Stimulated activated CD4-positive, alpha-beta T cell treated with anti-CD3 and anti-CD28 coated beads, Interleukin-4, amount 100 ng/mL, for 24 hours (primary cell): ENCODE results near the gene DNAJC4.
"Not testable (repeated sequence)": the region's sequence is repeated elsewhere in the genome, so short reads cannot be mapped to it uniquely, and the experiment has no call there.

Experiments
- DNase-seq: peaks from one replicate; pipeline ENCODE4 v3.0.0-alpha.2; 2020

DNAJC4 gene

DNA sequence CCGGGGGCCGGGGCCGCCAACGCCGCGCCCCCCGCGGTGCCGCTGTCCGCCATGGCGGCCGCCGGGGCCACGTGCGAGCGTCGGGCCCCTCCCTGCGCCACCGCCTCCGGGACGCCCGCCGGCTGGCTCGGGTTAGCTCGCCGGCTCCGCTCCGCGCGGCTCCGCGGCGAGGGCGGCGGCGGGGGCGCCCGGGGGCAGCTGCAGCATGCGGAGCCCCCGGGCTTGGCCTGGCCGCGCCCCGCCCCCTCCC lies 16.2 kb downstream of the DNAJC4 start:
- not testable (repeated sequence) for DNase-seq

DNA sequence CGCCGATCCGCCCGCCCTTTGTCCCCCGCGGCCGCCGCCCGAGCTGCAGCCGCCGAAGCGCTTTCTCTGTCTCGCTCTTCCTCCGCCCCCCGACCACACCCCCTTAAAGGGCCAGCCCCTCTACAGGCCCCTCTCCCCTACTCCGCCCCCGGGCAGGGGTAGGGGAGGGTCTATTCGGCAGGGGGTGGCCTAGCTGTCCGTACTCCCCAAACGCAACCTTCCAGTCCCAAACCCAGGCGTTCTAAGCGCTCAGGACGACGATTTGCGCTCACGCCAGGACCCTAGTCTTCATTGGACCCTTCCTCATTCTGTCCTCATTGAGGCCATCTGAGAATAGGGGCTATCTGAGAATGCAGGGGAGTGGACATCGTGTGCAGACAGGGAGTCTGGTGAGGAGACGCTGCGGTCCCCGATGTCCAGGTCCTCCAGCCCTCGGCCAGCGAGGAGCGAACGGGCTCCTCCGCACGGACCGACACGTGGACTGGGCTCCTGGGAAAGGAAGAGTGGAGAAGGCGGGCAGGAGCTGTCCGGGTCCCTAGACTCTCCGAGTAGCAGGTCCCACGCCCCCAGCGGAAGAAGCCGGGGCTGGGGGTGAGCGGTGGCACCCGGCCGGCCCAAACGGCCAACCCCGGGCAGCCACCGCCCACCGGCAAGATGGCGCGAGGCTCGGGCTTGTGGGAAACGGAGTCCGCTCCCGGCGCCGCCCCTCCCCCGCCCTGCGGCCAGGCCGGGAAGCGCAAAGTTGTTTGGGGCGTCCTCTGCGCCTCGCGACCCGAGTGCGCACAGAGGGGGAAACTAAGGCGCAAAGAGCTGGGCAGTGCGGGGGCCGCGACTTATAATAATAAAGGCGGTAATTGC lies 16.8 kb downstream of the DNAJC4 start, which contains the start of gene PPP1R14B:
Gene PPP1R14B, minus strand, starts transcription at position 73 of the 858 bp plus-strand sequence. CDS start 270 bp downstream, outside the sequence.
- peak; percentile 85 for DNase-seq

DNA sequence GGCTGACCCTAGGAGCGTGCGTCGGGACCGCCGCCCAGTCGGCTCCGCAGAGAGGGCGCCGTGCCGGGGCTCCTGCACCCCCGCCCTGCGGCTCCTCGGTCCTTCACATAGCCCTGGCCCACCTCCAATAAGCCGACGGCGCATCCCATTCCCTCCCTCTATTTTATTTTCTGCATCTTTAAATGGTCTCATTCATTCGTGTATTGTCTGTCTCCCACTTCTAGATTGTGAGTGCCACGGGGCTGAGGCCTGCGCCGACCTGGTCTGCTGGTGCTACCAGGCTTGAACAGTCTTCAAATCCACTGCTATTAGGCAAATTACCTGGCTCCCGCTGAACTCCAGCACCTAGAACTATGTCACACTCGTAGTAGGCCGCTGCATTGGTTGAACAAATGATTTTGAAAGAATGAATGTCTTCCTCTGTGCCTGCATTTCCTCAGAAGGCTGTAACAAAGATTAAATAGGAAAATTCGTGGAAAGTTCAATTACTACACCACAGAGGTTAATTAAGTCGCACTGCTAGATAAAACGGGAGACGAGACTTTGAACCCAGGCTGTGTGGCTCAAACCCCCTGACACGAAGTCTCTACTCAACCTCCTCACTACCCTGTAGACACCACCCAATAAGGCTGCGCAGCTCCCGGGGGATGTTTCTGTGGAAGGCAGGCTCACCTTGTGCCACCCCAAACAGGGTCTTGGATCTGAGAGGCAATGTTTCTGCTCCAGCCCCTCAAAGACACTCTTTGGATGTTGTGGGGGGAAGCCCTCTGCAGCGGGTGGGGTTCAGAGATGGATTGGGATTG lies 17.6 kb downstream of the DNAJC4 start:
- DNase-seq = no peak

DNA sequence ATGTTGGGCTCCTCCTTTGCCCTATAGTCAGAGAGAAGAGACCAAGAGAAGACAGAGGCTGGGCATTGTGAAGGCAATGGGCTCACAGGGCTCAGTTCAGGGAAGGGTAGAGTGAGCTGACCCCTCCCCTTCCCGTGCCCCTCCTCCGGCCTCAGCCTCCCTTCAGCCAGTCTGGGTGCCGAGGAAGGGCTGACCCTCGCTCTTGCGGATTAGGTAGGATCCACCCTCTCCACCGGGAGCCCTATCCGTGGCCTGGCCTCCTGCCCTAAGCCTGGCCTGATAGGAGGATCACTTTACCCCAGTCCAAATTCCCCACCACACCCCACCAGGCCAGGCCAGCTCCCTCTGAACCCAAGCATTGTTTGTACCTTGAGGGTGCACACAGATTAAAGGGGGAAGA lies 18.2 kb downstream of the DNAJC4 start:
- no peak for DNase-seq

DNA sequence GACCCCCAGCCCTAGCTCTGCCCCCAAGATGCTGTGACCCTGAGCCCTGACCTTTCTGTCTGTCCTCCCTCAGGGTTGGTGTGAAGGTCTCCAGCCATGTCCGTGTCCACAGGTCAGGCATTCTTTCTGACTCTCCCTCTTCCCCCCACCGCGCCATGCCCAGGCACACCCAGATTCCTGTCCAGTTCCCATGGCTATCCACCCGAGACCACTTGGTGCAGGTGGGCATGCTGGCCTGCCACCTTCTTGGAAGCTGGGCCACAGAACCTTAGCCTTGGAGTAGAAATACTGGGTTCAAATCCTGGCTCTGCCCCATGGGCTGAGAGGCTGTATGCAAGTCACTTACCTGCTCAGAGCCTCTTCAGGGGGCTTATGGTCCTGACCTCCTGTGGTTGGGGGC lies 18.7 kb downstream of the DNAJC4 start:
- DNase-seq = no peak

DNA sequence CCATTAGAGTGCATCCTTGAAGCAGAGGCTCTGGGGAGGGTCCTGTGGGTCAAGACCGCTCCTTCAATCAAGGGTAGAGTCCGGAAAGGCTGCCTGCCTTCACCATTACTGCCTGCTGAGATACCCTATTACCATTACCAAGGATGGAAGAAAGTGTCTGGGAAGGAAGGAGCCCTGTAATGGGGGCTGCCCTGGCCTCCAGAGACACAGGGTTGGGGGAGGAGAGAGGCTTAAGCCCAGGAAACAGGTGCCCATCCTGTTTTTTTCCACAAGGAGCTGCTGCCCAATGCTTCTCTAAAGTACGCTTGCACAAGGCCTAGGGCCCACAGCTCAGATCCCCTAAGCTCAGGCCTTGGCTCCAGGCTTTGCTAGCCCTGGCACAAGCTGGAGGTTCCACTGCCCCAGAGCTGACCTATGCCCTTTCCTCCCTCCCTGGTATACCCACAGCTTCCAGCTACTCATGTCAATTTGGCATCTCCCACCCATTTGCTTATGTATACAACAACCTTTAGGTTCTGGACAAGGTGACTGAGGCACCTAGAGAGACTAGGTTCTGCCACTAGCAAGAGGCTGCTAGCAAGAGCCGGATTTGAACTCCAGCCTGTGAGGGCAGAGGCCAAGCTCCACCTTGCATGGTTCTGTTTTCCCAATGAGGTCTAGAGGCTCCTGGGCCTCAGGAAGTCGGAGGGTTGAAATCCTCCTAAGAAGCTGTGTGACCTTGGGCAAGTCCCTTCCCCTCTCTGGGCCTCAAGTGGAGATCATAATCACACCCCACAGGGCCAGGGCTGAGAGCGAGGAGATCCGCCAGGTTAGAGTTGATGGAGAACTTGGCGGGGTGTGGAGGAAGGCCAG lies 19.4 kb downstream of the DNAJC4 start:
- DNase-seq = no peak

DNA sequence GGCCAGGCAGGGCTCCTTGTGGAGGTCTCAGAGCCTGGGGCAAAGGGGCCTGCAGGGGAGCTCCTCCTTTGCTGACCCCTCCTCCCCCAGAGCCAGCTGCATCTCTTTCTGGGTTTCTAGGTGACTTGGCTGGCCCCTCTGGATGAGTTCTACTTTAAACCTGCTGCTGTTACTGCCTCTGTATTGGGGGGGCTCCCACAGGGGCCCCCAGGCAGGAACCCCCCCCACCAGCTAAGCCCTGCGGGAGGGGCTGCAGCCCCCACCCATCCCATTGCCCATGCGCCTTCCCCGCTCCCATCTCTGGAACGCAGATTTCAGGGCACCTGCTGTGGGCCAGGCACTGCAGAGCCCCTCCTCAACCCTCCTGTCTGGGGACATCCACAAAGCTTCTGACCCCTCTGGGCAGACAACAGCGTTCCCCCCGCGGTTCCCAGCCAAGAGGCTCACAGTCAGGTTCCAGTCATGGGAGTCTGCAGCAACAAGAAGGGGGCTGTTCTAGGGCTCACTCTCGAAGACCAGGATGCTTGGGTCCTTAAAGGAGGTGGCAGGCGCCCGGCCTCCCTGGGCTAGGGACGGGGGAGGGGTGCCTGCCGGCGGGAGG lies 20.2 kb downstream of the DNAJC4 start:
- DNase-seq = no peak

GRCh38 chr11:64251016-64251752 lies 20.8 kb downstream of the DNAJC4 start, which contains the start of gene PLCB3:
Gene PLCB3, plus strand, starts transcription at chr11:64251530. Its CDS starts 120 bp downstream, at chr11:64251650.
- DNase-seq = peak; percentile 62

DNA sequence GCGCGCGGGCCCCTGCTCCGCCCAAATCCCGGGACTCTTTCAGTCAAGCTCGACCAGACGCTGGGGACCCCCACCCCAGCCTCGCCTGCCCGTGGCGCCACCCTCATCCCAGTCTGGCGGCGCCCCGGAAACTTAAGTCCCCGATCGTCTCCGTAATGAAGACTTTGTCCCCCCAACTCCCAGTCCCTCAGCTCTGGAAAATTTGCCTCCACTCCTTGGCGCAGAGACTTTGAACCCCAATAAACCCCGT lies 21.3 kb downstream of the DNAJC4 start:
- no peak for DNase-seq

DNA sequence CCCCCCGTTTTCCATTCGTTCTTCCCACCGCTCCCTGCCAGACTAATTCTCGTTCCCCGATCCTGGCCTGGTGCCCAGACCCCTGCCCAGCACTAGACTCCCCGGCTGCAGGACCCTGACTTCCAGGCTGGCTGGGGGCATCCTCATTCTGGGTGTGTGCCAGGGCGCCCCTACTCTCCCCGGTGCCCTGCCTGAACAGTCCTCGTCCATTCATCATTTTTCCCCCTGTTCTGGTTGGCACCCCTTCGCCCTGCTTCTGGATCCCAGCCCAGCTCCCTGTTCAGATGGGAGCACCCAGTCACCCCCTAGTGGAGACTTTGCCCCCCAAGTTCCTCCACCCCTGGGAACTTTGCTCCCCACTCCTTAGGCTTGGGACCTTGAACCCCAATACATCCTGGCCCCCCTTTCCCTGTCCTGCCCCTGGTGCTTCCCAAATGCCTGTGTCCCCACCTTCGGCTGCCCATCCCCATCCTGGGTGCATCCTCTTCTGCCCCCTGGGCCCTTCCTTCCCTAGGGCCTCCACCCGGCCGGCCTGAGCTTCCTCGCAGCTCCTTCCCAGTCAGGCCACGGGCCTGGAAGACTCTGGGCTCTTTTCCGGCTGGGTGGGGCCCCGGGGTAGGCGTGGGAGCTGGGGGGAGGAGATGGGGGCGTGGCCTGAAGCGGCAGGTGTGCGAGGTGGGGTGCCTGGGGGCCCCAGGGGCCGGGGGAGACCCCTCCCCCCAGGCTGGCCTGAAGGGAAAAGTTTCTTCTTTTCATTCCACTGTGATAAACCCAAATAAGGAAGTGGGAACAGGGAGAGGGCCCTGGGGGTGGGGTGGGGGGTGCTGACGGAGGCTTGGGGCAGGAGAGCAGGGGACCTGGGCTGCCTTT lies 21.9 kb downstream of the DNAJC4 start:
- DNase-seq = no peak

DNA sequence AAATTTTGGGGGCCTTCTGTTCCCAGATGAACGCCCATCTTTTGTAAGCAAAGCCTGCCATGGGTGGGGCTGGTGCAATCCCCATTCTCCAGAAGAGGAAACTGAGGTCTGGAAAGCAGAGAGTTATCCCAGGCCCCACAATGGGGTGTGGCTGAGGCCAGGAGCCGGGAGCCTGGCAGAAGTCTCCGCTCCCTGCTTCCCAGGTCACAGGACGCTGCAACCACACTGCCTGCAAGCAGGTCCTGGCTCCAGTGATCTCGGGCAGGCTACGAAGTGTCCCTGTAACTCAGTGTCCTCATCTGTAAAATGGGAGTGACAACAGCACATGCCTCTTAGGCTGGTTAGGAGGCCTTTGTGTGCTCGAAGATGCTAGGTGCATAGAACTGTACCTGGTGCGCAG lies 22.7 kb downstream of the DNAJC4 start:
- DNase-seq = no peak

DNA sequence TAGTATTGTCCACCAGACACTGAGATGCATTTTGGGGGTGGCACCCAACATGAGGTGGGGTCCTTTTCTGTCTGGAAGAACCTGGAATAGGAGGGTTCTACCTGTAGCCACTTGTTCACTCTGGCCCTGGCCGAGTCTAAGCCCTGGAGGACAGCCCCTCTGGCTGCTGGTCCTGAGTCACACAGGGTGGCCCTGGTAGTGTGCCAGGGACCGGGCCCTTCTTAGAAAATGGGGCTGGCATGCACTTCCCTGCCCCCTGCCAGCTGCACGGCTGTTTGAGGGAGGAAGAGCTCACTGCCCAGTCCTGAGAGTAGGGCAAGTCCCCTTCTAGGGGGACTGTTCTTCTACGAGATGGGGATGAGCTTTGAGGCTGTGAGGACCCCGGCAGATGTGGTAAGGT lies 23.1 kb downstream of the DNAJC4 start:
- DNase-seq = no peak

DNA sequence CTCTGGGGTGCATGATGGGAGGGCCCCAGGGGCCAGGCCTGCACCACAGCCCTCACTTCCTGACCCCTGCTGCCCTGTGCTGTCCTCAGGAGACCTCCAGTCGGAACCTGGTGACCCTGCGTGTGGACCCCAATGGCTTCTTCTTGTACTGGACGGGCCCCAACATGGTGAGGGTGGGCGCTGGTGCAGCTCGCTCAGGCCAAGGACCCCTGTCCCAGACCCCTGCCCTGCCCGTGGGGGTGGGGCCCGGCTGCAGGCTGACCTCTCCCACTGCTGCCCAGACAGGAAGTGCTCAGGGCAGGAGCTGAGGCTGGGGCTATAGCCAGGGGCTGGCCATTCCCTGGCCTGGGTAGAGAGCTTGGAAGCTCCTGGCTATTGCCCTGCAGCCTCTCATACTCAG lies 24.0 kb downstream of the DNAJC4 start:
- DNase-seq = no peak

GRCh38 chr11:64255135-64256128 lies 25.1 kb downstream of the DNAJC4 start:
- no peak for DNase-seq

GRCh38 chr11:64256300-64256699 lies 26.0 kb downstream of the DNAJC4 start:
- DNase-seq = no peak

DNA sequence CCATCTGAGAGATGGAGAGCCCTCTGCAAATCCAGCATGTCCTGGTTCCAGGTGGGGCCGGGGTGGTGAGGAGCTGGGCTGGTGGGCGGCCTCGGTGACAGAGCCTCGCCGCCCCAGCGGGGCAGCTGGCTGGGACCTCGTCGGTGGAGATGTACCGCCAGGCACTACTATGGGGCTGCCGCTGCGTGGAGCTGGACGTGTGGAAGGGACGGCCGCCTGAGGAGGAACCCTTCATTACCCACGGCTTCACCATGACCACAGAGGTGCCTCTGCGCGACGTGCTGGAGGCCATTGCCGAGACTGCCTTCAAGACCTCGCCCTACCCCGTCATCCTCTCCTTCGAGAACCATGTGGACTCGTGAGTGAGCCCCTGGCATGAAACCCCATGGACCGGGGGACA lies 28.0 kb downstream of the DNAJC4 start:
- DNase-seq = no peak

DNA sequence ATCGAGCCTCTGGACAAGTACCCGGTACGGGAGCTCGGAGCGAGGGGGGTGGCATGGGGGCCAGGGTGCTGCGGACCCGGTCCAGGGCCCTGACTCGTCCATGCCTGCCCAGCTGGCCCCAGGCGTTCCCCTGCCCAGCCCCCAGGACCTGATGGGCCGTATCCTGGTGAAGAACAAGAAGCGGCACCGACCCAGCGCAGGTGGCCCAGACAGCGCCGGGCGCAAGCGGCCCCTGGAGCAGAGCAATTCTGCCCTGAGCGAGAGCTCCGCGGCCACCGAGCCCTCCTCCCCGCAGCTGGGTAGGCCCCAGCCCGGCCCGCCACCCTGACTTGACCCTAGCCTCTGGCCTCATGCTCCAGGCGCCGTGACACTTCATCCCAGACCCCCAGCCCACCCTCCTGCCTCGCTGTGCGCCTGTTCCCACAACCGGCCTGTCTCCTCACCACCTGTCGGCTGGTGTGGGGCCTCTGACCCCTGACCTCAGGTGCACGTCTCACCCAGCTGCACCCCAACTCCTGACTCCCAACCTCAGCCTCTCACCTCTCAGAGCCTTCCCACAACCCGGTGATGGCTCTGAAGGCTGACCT lies 28.7 kb downstream of the DNAJC4 start:
- no peak for DNase-seq

- DNase-seq = no peak
Measured at GRCh38 chr11:64259533-64260067, 29.3 kb downstream of the DNAJC4 start.

- DNase-seq = no peak
Measured at GRCh38 chr11:64260147-64260708, 29.9 kb downstream of the DNAJC4 start.
